Heart right ventricle (tissue), 16 donors: ENCODE results near the gene RP9. TPM values are rescaled to one million over a fixed set of nuclear protein-coding genes. Genes with fewer than 3 reads are reported as not detected.

Source experiments
- ATAC-seq, 8 donors: fragments of 200-7000 bp; cut with Tn5 transposase; one replicate each; pipeline ENCODE4 v1.9.1; 2020; ENCODE audit warnings: mild to moderate bottlenecking in 8 of 8, moderate library complexity in 8 of 8, moderate number of reproducible peaks in 1 of 8
- DNase-seq, 2 donors: peaks; one replicate each; pipeline ENCODE4 v3.0.0-alpha.2; 2020
- H3K27ac ChIP-seq, 10 donors: fragments of 200-600 bp; sonication (generic) in 2 of 10; one replicate each; pipeline versions ENCODE4 v1.5.0 to v1.8.0; 2020 to 2022; ENCODE audit warnings: mild to moderate bottlenecking in 3 of 10
- H3K27me3 ChIP-seq, 7 donors: fragments of 200-600 bp; one replicate each; pipeline ENCODE4 v1.8.0; 2021 to 2022; ENCODE audit warnings: mild to moderate bottlenecking in 2 of 7
- H3K36me3 ChIP-seq, 9 donors: fragments of 200-600 bp; sonication (generic) in 1 of 9; one replicate each; pipeline versions ENCODE4 v1.5.0 to v1.8.0; 2020 to 2022; ENCODE audit warnings: mild to moderate bottlenecking in 2 of 9
- H3K4me1 ChIP-seq, 9 donors: fragments of 200-600 bp; sonication (generic) in 1 of 9; one replicate each; pipeline versions ENCODE4 v1.5.0 to v1.8.0; 2020 to 2022; ENCODE audit warnings: mild to moderate bottlenecking in 4 of 9
- H3K4me3 ChIP-seq, 10 donors: fragments of 200-600 bp; sonication (generic) in 2 of 10; one replicate each; pipeline versions ENCODE4 v1.5.0 to v1.8.0; 2020 to 2022; ENCODE audit warnings: mild to moderate bottlenecking in 7 of 10, moderate library complexity in 2 of 10
- H3K9me3 ChIP-seq, 11 donors: fragments of 200-600 bp in 10 of 11; sonication (generic) in 2 of 11; one replicate each; pipeline versions ENCODE4 v1.5.0 to v1.8.0; 2013 to 2022; ENCODE audit warnings: mild to moderate bottlenecking in 2 of 11, control low read depth in 1 of 11, moderate library complexity in 1 of 11
- WGBS, 2 donors: extraction: QIAGEN DNeasy Blood & Tissue Kit; methylation state at CpG; one replicate each; pipeline ENCODE4 v1.1.7; 2013; ENCODE audit warnings: inconsistent platforms in 1 of 2; 5-methylcytosine and 5-hydroxymethylcytosine counted together
- intact Hi-C, 10 donors: fragments of 100-400 bp; cut with DNase I; formaldehyde crosslinking; loops; one replicate each; pipeline versions ENCODE4 v1.11.1 to v1.14.2; 2022
- polyA plus RNA-seq, 2 donors: library from polyadenylated mRNA; stranded (reverse); fragments of 200-250 nt; gene quantifications; one replicate each; pipeline ENCODE4 v1.2.3, GENCODE V29; 2013
- total RNA-seq, 10 donors: library from RNA; stranded (reverse); fragmentation: NEBNext Ultra II Directional in 3 of 10; extraction: Animal tissue kit (Norgen Biotek cat#: 25700) in 3 of 10; gene quantifications; one replicate each; pipeline versions ENCODE4 v1.2.1 to v1.2.4, GENCODE V29; 2021 to 2023
- TF ChIP-seq, protein P1 (sequence below), 9 donors: fragments of 200-600 bp; sonication (generic) in 2 of 9; IDR thresholded peaks; one replicate each; pipeline versions ENCODE4 v1.5.0 to v1.8.0; 2021 to 2022; ENCODE audit warnings: antibody characterized with exemption in 9 of 9, mild to moderate bottlenecking in 5 of 9, moderate library complexity in 1 of 9
- donor health status: Arrhythmogenic right ventricular cardiomyopathy.
- donor health status: ischemic (EF 13 %, LVEDD 7.1; RV severe dilation, severe dysfunction).
- donor health status: healthy with polysubstance abuse.
- donor health status: DM: no; HTN: yes; CAD: no.
- donor health status: DM: no; HTN: no; CAD: no.
- donor health status: ischemic (EF 25% LVEDD 6.9; RV normal size, moderate dysfunction).
- donor health status: ischemic (EF 25% LVEDD 5.7; RV mildly dilated, moderate dysfunction).
- donor health status: healthy.
- donor health status: DM: yes; HTN: yes; CAD: no.
- donor health status: Ischemic cardiomyopathy.
- donor health status: ischemic (EF 35%, LVEDD 5.7; RV mildly dilated, moderate dysfunction).
- donor health status: nonischemic (EF 11% LVEDD 7.7; RV severe dilation, severe dysfunction).
- donor health status: DM: yes; HTN: yes; CAD: no.
- donor health status: PGD.
- donor health status: ischemic (EF 29% LVEDD 5.4; RV normal size, mild dysfunction).
- donor health status: nonischemic (EF 23%, LVEDD 6.1; RV moderate dilation, normal function).

The RP9 gene
- total and polyA plus RNA-seq, 12 donors, result 12.9 to 43.4 (median 19.5) TPM

DNA sequence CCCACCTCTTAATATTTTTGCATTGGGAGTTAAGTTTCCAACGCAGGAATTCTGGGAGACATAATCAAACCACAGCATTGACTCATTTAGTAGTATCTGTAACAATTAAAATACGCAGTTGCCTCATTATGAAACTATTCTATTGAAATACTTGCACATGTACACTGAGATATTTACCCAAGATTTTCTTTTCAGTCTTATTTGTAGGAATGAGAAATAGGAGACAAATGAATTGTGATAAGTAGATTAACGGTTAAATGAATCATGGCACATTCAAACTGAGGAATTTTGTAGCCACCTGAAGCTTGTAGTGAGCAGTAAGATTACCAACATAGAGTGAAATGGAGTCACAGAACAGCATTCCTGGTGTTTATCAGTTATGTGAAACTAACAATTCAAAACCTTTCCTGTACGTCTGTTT, 18.1 kb downstream of the RP9 start:
- Histone ChIP-seq H3K36me3 (peaks cover 0 to 35% (median 23%) of the 10 kb centered on the region in 9 donors), H3K27ac (no peak overlapping the region), H3K27me3 (no peaks in the 10 kb centered on the region), H3K9me3 (no peaks in the 10 kb centered on the region), H3K4me3 (no peak overlapping the region), H3K4me1 (peaks cover 0 to 17% (median 4%) of the 10 kb centered on the region in 9 donors)
- DNase-seq (no peak), ATAC-seq (no peak)
- 87 to 89% methylated on average over 4 of the region's 4 CpGs for WGBS, 2 donors
- TF ChIP-seq, protein P1, sequence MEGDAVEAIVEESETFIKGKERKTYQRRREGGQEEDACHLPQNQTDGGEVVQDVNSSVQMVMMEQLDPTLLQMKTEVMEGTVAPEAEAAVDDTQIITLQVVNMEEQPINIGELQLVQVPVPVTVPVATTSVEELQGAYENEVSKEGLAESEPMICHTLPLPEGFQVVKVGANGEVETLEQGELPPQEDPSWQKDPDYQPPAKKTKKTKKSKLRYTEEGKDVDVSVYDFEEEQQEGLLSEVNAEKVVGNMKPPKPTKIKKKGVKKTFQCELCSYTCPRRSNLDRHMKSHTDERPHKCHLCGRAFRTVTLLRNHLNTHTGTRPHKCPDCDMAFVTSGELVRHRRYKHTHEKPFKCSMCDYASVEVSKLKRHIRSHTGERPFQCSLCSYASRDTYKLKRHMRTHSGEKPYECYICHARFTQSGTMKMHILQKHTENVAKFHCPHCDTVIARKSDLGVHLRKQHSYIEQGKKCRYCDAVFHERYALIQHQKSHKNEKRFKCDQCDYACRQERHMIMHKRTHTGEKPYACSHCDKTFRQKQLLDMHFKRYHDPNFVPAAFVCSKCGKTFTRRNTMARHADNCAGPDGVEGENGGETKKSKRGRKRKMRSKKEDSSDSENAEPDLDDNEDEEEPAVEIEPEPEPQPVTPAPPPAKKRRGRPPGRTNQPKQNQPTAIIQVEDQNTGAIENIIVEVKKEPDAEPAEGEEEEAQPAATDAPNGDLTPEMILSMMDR (IDR thresholded peaks at IDR 0.05), result no peak
- intact Hi-C loops, result no loop called here

DNA sequence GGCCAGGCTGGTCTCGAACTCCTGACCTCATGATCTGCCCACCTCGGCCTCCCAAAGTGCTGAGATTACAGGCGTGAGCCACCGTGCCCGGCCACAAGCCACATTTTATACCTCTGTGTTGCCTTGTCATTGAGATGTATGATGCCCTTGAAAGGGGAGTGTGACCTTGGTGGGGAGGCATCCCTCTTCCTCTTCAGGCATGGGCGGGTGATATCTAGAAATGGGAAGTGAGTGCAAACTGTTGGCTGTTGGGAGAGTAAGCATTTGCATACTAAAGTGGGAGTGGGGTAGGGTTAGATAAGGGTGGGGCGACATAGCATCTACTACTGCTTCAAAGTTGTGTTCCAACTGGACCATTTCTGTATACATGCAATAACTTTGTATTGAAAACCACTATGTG, 20.1 kb downstream of the RP9 start:
- H3K4me3 ChIP-seq, result no peak overlapping the region
- 94 to 96% methylated on average over 7 of the region's 7 CpGs for WGBS, 2 donors
- TF ChIP-seq, protein P1 (IDR thresholded peaks at IDR 0.05), result no peak
- intact Hi-C loops, result no loop called here
- H3K9me3 ChIP-seq, result no peaks in the 10 kb centered on the region
- H3K4me1 ChIP-seq, result peaks cover 0 to 17% (median 4%) of the 10 kb centered on the region in 9 donors
- no peak overlapping the region for H3K27ac ChIP-seq
- peaks cover 0 to 16% (median 5%) of the 10 kb centered on the region in 9 donors for H3K36me3 ChIP-seq
- no peak for ATAC-seq
- no peaks in the 10 kb centered on the region for H3K27me3 ChIP-seq
- DNase-seq, result no peak

DNA sequence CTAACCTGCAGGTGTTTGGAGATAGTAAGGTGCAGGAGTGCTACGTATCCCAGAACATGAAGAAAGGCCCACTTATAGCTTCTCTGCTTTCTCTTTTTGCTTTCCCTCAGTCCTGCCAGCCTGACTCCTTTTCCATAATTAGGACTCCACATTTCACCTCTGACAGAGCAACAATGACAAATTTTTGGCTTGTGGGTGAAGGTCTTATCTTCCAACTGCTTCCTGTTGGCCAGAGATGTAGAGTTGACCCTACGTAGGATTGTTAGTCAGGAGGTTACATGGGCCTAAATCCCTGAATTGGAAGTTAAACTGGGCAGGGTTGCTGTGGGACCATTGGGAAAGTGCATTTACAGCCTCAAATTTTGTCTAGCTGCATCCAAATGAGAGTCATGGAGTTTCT, 21.3 kb downstream of the RP9 start:
- H3K9me3 ChIP-seq, result no peaks in the 10 kb centered on the region
- peaks cover 0 to 17% (median 4%) of the 10 kb centered on the region in 9 donors for H3K4me1 ChIP-seq
- H3K36me3 ChIP-seq, result peaks cover 0 to 3% (median 0%) of the 10 kb centered on the region in 9 donors
- ATAC-seq (peak; percentile 52 to 90 (median 72)), DNase-seq (no peak)
- WGBS, 2 donors, result 36 to 38% methylated on average over 2 of the region's 2 CpGs
- no peaks in the 10 kb centered on the region for H3K27me3 ChIP-seq
- TF ChIP-seq, protein P1 (IDR thresholded peaks at IDR 0.05), result no peak
- no peak overlapping the region for H3K4me3 ChIP-seq
- peak overlapping the region in 6 of 10 donors; percentile 5 to 74 (median 40) for H3K27ac ChIP-seq
- intact Hi-C loops, result no loop called here

DNA sequence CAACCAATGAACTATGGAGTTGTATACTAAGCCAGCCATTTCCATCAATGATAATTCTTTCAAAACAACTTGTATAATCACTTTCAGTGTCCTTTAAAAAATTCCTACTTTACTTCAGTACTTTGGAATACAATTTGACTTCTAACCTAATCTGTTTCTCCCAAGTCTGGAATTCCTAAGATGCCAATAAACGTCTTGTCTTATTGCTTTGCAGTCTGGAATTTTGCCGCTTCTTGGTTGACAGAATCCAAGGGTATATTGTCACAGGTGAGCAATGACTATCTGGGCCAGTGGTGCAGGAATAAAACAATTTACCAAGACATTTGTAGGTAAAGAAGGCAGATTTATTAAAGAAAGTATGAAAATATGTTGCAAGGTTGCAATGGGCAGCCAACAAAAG, 21.8 kb downstream of the RP9 start:
- H3K27ac ChIP-seq, result peak overlapping the region in 4 of 10 donors; percentile 7 to 74 (median 40)
- H3K4me3 ChIP-seq, result no peak overlapping the region
- H3K36me3 ChIP-seq, result no peaks in the 10 kb centered on the region
- 18 to 65% methylated on average over 2 of the region's 2 CpGs for WGBS, 2 donors
- H3K9me3 ChIP-seq, result no peaks in the 10 kb centered on the region
- DNase-seq (no peak), ATAC-seq (no peak)
- peaks cover 0 to 17% (median 4%) of the 10 kb centered on the region in 9 donors for H3K4me1 ChIP-seq
- intact Hi-C loops, result no loop called here
- no peaks in the 10 kb centered on the region for H3K27me3 ChIP-seq
- TF ChIP-seq, protein P1 (IDR thresholded peaks at IDR 0.05), result no peak
